HepG2 (cell line): ENCODE measurements around the gene PEX12. TPM values are rescaled to one million over a fixed set of nuclear protein-coding genes. Genes with fewer than 3 reads are reported as not detected.

ENCODE experiments used
- ATAC-seq: fragments of 200-7000 bp; cut with Tn5 transposase; 3 replicates; pipeline ENCODE4 v1.9.1; 2020; ENCODE audit warnings: mild to moderate bottlenecking, moderate library complexity
- BruUV-seq: library from RNA; stranded (reverse); fragments of 400-500 nt; replicated peaks from 2 replicates; lab custom pipeline; 2021; lab: Mats Ljungman, UMichigan
- CTCF ChIA-PET: fragments of 300-600 bp; formaldehyde crosslinking; extraction: SDS; loops from one replicate; lab custom pipeline; 2021; ENCODE audit warnings: low total read pairs, inconsistent platforms, low intra/inter-chr PET ratio; lab: Yijun Ruan, JAX
- POLR2A ChIA-PET: fragments of 350-600 bp; sonication (Branson Sonifier 250); formaldehyde crosslinking; loops from one replicate; lab custom pipeline; 2020; ENCODE audit warnings: antibody characterized with exemption, inconsistent platforms; lab: Yijun Ruan, JAX
- DNase-seq: peaks from one replicate; pipeline ENCODE4 v3.0.0-alpha.2; 2015; ENCODE audit warnings: low spot score
- FAIRE-seq: peaks from 3 replicates; lab custom pipeline; 2011; peaks lifted over from hg19 to GRCh38; lab: Jason Lieb, UNC
- H2AFZ ChIP-seq: one replicate; pipeline ENCODE4 v1.6.1; 2011; ENCODE audit warnings: low read length, inconsistent platforms
- H3K27ac ChIP-seq: fragments of 300-600 bp; 3 replicates; pipeline ENCODE4 v1.8.0; 2011; ENCODE audit warnings: mixed run types, mild to moderate bottlenecking, mixed read lengths, low read length, inconsistent platforms; ENCODE audit not compliant: insufficient read depth; ENCODE audit errors: extremely low read length
- H3K27me3 ChIP-seq, 2 experiments: fragments of 200-600 bp in 1 of 2; 2 replicates in 1 of 2; 3 replicates in 1 of 2; pipeline versions ENCODE4 v1.6.0 to v1.8.0; 2011; ENCODE audit warnings: low read length in 2 of 2, mild to moderate bottlenecking in 2 of 2, moderate library complexity in 2 of 2, inconsistent platforms in 1 of 2; ENCODE audit not compliant: insufficient read depth in 2 of 2, control insufficient read depth in 1 of 2
- H3K36me3 ChIP-seq, 2 experiments: fragments of 200-600 bp in 1 of 2; replicated peaks in 1 of 2; 2 replicates in 1 of 2; 3 replicates in 1 of 2; pipeline versions ENCODE4 v1.5.1 to v1.8.0; 2011; ENCODE audit warnings: low read length in 2 of 2, inconsistent platforms in 1 of 2; ENCODE audit not compliant: insufficient read depth in 2 of 2, control insufficient read depth in 1 of 2
- H3K4me1 ChIP-seq: 2 replicates; pipeline ENCODE4 v1.5.1; 2012; ENCODE audit warnings: low read length, inconsistent platforms; ENCODE audit not compliant: insufficient read depth
- H3K4me2 ChIP-seq: 2 replicates; pipeline ENCODE4 v1.6.0; 2011; ENCODE audit warnings: low read depth, low read length, inconsistent platforms
- H3K4me3 ChIP-seq, 3 experiments: fragments of 200-600 bp in 1 of 3; sonication (generic), shearing (Covaris generic) in 1 of 3; replicated peaks in 1 of 3; 2 replicates each; pipeline ENCODE4 v1.5.1; 2011 to 2016; ENCODE audit warnings: low read length in 3 of 3, inconsistent platforms in 2 of 3, low read depth in 2 of 3, mild to moderate bottlenecking in 2 of 3, control low read depth in 1 of 3, mixed read lengths in 1 of 3; ENCODE audit not compliant: insufficient read depth in 1 of 3
- H3K79me2 ChIP-seq: one replicate; pipeline ENCODE4 v1.6.1; 2011; ENCODE audit warnings: low read length, inconsistent platforms; ENCODE audit not compliant: insufficient read depth
- H3K9ac ChIP-seq: 2 replicates; pipeline ENCODE4 v1.6.0; 2011; ENCODE audit warnings: mild to moderate bottlenecking, low read depth, low read length, inconsistent platforms; ENCODE audit not compliant: insufficient read depth
- H3K9me3 ChIP-seq: 2 replicates; pipeline ENCODE4 v1.5.1; 2012; ENCODE audit warnings: mild to moderate bottlenecking, low read length
- H4K20me1 ChIP-seq: 2 replicates; pipeline ENCODE4 v1.6.0; 2011; ENCODE audit warnings: inconsistent platforms, mild to moderate bottlenecking, low read length, moderate library complexity; ENCODE audit not compliant: insufficient read depth
- WGBS: methylation state at CpG from one replicate; pipeline ENCODE4 v1.1.6; 2017; ENCODE audit warnings: low lambda C conversion rate; 5-methylcytosine and 5-hydroxymethylcytosine counted together
- in situ Hi-C: cut with HindIII; loops from 2 replicates; pipeline ENCODE4 v1.10.0; 2017; ENCODE audit warnings: low pct_unique_long_range_greater_than_20kb; ENCODE audit not compliant: extremely low pct_ligation_motif_present
- intact Hi-C: fragments of 100-400 bp; cut with micrococcal nuclease; formaldehyde crosslinking; loops from one replicate; pipeline ENCODE4 v1.10.0; 2022; ENCODE audit not compliant: unreplicated experiment
- polyA plus RNA-seq, 8 experiments: library from polyadenylated mRNA; depleted of rRNA in 3 of 8; stranded (reverse) in 7 of 8; unstranded in 1 of 8; fragments of >200 nt; fragmentation: Illumina TruSeq in 4 of 8; extraction: Trizol in 4 of 8; gene quantifications; 2 replicates each; pipeline versions ENCODE4 v1.2.1 to v1.2.3, GENCODE V29; 2011 to 2016; ENCODE audit warnings: low read depth in 4 of 8, missing spikeins in 1 of 8, mixed read lengths in 1 of 8; ENCODE audit not compliant: insufficient read depth in 1 of 8
- total RNA-seq, 5 experiments: library from RNA; depleted of rRNA; stranded (reverse); fragments of >200 nt; fragmentation: Illumina TruSeq; extraction: Trizol; gene quantifications; 2 replicates each; pipeline ENCODE4 v1.2.3, GENCODE V29; 2016; ENCODE audit warnings: low read depth in 1 of 5
- TF ChIP-seq, protein P1 (sequence below): sonication (generic); formaldehyde crosslinking; IDR thresholded peaks from 2 replicates; pipeline ENCODE4 v1.5.0; 2020; ENCODE audit warnings: mild to moderate bottlenecking, missing genetic modification reagents
- TF ChIP-seq, protein P2 (sequence below): sonication (generic); formaldehyde crosslinking; IDR thresholded peaks from 2 replicates; pipeline ENCODE4 v1.8.0; 2022; ENCODE audit warnings: mild to moderate bottlenecking, missing genetic modification reagents, borderline replicate concordance

Gene PEX12
- total and polyA plus RNA-seq, 2 of the 13 experiments (the other 11 are each of a cell fraction or from before 2014, with no cell fraction given): 5.1 to 11.9 TPM

DNA sequence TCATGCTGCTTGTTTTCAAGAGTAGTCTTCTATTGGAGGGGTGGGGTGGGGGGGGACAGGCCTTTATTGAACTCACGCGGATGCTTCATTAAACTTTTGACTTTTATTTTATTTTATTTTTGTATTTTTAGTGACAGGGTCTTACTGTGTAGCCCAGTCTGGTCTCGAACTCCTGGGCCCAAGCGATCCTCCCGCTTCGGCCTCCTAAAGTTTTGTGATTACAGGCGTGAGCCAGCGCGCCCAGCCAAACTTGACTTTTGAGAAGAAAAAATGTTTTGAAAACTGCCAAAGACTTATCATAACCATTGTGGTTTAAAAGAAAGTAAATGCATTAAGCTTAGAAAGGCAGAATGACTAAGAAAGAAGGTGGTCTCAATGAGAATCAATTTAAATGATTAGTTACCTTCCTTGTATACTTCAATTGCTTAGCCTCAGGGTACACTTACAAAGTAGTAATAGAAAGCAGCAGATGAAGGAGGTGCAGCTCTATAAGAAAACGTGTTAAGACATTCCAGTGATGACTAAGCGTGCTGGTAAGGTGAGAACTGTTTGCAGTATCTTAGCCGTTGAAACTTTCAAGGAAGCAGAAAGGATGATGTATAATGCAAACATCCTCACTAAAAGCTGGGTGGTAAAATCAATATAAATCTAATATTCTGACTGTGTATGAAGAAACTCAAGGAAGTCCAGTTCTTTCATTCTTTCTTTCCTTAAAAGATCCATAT lies 10.0 kb upstream of the PEX12 start:
- H3K9ac ChIP-seq: peak overlapping the region; percentile 86; the same call in 1 of the 2 replicates
- peak overlapping the region; percentile 64 to 92 (median 67) for H3K4me3 ChIP-seq
- WGBS: 36% methylated on average over 12 of the region's 12 CpGs
- no peak overlapping the region for H3K27ac ChIP-seq
- H3K4me2 ChIP-seq: peak overlapping the region; percentile 79
- peaks cover 52% of the 10 kb centered on the region for H3K79me2 ChIP-seq
- no TSS peak for BruUV-seq
- in situ Hi-C loops: no loop called here
- no peaks in the 10 kb centered on the region for H4K20me1 ChIP-seq
- ChIA-PET CTCF (no interaction called here), POLR2A (interaction anchor here (1.4 to 4.2 kb wide), 2 partner anchors 9 to 20 kb away, joined by 3 to 73 read pairs; partner anchors contain the start of gene PEX12)
- peaks cover 26% of the 10 kb centered on the region for H3K4me1 ChIP-seq
- no peak for DNase-seq
- no peak for FAIRE-seq
- H3K36me3 ChIP-seq: no peaks in the 10 kb centered on the region
- ATAC-seq: no peak
- H3K9me3 ChIP-seq: no peaks in the 10 kb centered on the region
- TF ChIP-seq, protein P1, sequence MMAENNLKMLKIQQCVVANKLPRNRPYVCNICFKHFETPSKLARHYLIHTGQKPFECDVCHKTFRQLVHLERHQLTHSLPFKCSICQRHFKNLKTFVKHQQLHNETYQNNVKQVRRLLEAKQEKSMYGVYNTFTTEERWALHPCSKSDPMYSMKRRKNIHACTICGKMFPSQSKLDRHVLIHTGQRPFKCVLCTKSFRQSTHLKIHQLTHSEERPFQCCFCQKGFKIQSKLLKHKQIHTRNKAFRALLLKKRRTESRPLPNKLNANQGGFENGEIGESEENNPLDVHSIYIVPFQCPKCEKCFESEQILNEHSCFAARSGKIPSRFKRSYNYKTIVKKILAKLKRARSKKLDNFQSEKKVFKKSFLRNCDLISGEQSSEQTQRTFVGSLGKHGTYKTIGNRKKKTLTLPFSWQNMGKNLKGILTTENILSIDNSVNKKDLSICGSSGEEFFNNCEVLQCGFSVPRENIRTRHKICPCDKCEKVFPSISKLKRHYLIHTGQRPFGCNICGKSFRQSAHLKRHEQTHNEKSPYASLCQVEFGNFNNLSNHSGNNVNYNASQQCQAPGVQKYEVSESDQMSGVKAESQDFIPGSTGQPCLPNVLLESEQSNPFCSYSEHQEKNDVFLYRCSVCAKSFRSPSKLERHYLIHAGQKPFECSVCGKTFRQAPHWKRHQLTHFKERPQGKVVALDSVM (CRISPR knock-in tag): 0 out of 2 replicates have a peak, but pooled peaks have one; percentile 12
- TF ChIP-seq, protein P2, sequence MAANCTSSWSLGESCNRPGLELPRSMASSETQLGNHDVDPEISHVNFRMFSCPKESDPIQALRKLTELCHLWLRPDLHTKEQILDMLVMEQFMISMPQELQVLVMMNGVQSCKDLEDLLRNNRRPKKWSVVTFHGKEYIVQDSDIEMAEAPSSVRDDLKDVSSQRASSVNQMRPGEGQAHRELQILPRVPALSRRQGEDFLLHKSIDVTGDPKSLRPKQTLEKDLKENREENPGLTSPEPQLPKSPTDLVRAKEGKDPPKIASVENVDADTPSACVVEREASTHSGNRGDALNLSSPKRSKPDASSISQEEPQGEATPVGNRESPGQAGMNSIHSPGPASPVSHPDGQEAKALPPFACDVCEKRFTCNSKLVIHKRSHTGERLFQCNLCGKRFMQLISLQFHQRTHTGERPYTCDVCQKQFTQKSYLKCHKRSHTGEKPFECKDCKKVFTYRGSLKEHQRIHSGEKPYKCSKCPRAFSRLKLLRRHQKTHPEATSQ: no peak
- H2AFZ ChIP-seq: no peak overlapping the region
- intact Hi-C loops: no loop called here
- H3K27me3 ChIP-seq: no peaks in the 10 kb centered on the region; a peak in 1 of 5 replicates
